ENCODE data around the gene SESTD1. TPM values are rescaled to one million over a fixed set of nuclear protein-coding genes. Genes with fewer than 3 reads are reported as not detected.

SESTD1 gene
- total and polyA plus RNA-seq, 2 donors from 2014 or later (not counting 2 experiments from before 2014, with no cell fraction given), result 6.4 to 15.2 TPM

Other genes with a start within 250 kb of the SESTD1 start
- gene CCDC141, start 214.7 kb downstream of the SESTD1 start, total RNA-seq, result not detected in 2 replicates
- gene CCDC141, start 214.7 kb downstream of the SESTD1 start, polyA plus RNA-seq, result not detected in 2 replicates